ENCODE measurements around the gene IDH3G. TPM values are rescaled to one million over a fixed set of nuclear protein-coding genes. Genes with fewer than 3 reads are reported as not detected.

IDH3G gene
- total RNA-seq, 1 donor from 2014 or later: 26.6 TPM

GRCh38 chrX:153773741-153774575 is 20.2 kb downstream of the IDH3G start:
- no peak for DNase-seq

GRCh38 chrX:153773218-153773611 is 21.0 kb downstream of the IDH3G start:
- no peak for DNase-seq

- DNase-seq: no peak
Observed at GRCh38 chrX:153772316-153773217, 21.6 kb downstream of the IDH3G start.

GRCh38 chrX:153771415-153772315 is 22.5 kb downstream of the IDH3G start:
- no peak for DNase-seq

GRCh38 chrX:153770601-153771414 is 23.4 kb downstream of the IDH3G start:
- no peak for DNase-seq

- DNase-seq: no peak
Observed at GRCh38 chrX:153769865-153770600, 24.1 kb downstream of the IDH3G start.

GRCh38 chrX:153769158-153769864 is 24.9 kb downstream of the IDH3G start:
- DNase-seq: no peak

GRCh38 chrX:153768311-153769157 is 25.6 kb downstream of the IDH3G start:
- DNase-seq: no peak

- DNase-seq: no peak
Observed at GRCh38 chrX:153767674-153768055, 26.5 kb downstream of the IDH3G start.

GRCh38 chrX:153766871-153767673 is 27.1 kb downstream of the IDH3G start:
- no peak for DNase-seq

GRCh38 chrX:153766098-153766817 is 27.9 kb downstream of the IDH3G start:
- DNase-seq: no peak

- DNase-seq: no peak
Observed at GRCh38 chrX:153765138-153766079, 28.8 kb downstream of the IDH3G start.

- no peak for DNase-seq
Observed at GRCh38 chrX:153764786-153765137, 29.4 kb downstream of the IDH3G start.

- no peak for DNase-seq
Observed at GRCh38 chrX:153763989-153764755, 30.0 kb downstream of the IDH3G start, which contains the start of gene PLXNB3. PLXNB3 (plus strand) TSS chrX:153764249; CDS start chrX:153765536, 1,287 bp downstream.

GRCh38 chrX:153763298-153763932 is 30.8 kb downstream of the IDH3G start:
- no peak for DNase-seq

Data from skin of body (tissue), 2 donors.